ENCODE results near the gene CRISP2. TPM values are rescaled to one million over a fixed set of nuclear protein-coding genes. Genes with fewer than 3 reads are reported as not detected.
A peak's percentile ranks its signal among the peaks of the same experiment; 100 is the strongest.
"Not testable (repeated sequence)": the region's sequence is repeated elsewhere in the genome, so short reads cannot be mapped to it uniquely, and the experiment has no call there.

The CRISP2 gene, protein sequence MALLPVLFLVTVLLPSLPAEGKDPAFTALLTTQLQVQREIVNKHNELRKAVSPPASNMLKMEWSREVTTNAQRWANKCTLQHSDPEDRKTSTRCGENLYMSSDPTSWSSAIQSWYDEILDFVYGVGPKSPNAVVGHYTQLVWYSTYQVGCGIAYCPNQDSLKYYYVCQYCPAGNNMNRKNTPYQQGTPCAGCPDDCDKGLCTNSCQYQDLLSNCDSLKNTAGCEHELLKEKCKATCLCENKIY
- polyA plus RNA-seq (2013, experiment 1 of 2; ENCODE audit: insufficient read length) = not detected
- not detected for polyA plus RNA-seq (2013, experiment 2 of 2; ENCODE audit: insufficient read length)

DNA sequence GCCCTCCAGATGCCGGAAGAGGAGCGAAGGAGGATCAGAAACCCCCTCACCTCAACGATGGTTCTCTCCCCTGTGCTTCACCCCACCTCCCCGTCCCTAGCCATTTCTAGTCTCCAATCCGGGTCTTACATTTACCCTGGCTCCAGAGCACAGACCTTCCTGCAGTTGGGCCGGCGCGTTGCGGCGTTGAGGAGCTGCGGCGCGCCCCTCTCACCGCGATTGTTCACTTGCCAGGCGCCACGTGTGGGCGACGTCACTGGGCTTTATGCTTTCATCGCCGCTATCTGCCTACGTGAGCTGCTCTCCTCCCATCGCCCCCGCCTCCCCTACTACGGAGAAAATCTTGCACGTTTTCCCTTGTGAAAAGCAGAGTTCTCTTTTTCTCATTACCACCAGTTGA is at the start of gene CRISP2:
TSS of gene CRISP2 (minus strand) at position 198 of the 400 bp plus-strand sequence. CDS start 4,347 bp downstream, outside the sequence.
- DNase-seq = no peak

DNA sequence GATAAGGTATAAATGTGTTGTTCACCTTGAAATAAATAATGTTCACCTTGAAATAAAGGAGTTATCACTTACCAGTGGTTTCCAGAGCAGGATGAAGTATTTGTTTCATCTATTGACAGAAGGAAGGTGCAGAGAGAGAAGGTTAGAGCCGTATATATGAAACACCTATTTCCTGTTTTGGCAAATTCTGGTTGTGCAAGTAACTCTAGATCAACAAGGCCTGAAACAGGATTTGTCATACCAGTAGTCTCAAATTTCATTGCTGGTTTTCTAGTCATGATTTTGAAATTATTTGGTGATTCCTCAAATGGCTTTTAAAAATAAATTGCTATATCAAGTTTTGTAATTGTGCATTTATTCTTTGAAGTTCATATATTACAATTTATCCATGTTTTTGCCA is 30.9 kb upstream of the CRISP2 start, which contains the start of gene CRISP3:
TSS of gene CRISP3 (minus strand) at position 130 of the 400 bp plus-strand sequence. CDS start at position 109, 21 bp downstream.
- DNase-seq = no peak

DNA sequence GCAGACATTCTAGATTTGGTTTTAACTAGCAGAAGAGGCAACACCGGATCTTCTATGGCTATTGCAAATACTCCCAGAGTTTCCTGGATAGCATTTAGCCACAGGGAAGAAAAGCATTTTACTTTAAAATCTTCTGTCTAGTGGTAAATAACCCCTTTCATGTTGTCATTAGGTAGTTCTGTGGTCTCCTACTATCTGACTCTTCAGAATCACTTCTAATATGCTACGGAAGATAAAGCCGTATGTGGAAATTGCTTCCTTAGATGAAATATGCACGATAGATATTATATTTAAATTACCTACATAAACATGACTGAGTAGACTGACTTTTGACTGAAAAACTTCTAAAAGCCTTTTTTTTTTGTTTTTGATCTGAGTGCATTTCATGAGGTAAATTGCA is 30.1 kb upstream of the CRISP2 start:
- no peak for DNase-seq

DNA sequence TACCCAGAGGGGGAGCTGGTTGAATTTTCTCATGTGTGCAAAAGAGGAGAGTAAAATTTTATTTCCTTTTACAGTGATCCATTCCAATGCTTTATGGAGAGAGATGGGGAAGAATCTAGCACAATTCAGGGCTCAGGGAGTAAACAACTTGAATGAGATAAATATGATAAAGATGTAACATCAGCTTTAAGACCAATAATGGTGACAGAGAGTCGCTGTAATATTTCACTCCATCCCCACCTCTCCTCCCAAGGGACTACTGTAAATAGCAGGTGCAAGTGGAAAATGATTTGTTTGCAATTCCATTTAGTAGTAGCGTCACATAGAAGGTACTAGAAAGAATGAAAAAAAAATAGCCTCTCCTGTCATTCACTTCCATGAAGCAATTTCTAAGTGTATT is 26.1 kb upstream of the CRISP2 start:
- DNase-seq = no peak

DNA sequence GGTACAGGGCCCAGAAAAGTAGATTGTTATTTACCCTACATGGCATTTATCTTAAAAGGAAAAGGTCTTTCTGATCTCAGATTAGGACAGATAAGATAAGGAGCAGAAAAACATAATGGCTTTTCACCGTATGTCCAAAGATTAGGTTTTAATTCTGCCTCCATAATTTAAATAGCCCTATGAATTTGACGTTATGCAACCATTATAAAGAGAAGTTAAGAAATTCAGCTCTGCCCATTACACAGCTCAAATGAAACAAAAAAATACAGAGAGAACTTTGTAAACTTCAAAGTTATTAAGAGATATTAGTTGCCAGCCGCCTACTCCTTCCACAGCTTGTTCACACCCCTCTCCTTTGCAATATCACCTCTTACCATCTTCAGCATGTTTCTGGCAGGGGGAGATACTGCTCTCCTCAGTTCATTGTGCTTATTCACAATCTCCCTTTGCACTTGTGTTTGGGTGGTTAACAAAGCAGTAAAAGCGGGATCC is 22.7 kb upstream of the CRISP2 start:
- no peak for DNase-seq

DNA sequence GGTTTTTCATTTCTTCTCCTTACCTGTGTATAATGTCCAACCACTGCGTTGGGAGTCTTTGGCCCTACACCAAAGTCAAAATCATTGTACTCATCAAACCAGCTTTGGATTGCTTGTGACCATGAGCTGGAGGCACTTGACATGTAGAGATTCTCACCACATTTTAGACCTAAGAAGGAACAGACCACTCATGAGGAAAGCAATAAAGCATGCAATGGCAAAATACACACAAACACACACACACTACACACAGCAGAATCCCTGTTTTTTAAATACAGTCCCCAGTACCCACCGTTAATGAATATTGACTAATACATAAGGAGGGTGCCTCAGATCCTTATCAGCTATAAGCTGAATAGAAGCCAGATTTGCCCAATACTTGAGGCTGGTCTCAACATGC is 20.3 kb upstream of the CRISP2 start:
- DNase-seq = no peak

DNA sequence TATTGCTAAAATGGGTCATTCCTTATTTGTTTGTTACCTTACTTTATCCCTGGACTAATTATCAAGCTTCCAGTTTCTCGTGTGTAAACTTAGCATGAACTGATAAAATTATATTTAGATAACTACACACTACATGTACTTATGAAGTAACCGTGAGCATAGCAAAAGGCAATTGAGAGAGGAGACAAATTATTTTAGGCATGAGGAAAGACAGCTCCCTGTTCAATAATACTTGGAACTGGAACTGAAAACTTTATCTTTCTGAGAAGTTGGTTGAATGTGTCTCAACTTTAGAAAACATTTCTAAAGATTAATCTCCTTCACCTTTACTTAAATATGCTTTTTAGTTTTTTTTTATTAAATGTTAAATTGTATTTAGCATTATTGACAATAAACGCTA is 19.4 kb upstream of the CRISP2 start:
- DNase-seq = no peak

DNA sequence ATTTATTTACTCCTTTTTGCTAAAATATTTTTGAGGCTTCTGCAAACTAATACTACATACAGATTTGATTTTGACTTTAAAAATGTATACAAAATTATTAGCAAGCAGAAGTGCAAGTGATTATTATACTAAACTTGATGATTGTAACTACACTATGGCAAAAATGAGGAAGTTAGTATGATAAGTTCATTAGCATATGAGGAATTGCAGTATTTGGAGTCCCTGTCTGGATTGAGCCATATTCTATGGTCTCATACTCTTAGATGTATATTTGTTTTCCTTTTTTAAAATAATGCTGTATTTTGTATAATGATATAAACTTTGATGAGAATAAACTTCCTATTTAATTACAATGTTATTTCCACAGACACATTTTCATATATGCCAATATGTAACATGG is 16.9 kb upstream of the CRISP2 start:
- DNase-seq = no peak

DNA sequence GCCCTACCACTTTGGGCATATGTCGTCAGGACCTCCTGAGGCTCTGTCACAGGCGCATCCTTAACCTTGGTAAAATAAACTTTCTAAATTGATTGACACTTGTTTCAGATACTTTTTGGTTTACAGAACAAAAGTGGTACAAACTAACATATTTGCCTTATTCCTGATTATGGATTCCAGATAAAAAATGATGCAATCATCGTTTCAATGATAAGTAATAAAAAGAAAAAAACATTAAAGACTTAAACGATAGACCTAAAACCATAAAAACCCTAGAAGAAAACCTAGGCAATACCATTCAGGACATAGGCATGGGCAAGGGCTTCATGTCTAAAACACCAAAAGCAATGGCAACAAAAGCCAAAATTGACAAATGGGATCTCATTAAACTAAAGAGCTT is 10.6 kb upstream of the CRISP2 start:
- DNase-seq = not testable (repeated sequence)

DNA sequence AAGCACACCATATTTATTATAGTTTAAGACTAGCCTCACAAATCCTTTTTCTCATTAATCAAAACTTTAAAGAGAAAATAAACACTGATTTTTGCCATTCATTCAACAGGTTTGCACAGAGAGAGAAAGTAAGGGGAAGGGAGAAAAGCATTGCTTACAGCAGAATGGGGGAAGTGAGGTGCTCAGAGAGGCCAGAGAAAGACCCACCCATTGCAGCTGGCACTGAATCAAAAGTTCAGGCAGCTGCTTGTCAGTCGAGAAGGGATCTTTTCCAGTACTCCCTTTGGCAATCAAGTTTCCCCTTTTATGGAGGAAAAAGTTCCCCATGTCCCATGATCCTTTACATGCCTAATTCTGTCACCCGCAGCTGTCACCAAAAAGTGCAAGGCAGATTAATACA is 8.0 kb upstream of the CRISP2 start:
- DNase-seq = no peak

DNA sequence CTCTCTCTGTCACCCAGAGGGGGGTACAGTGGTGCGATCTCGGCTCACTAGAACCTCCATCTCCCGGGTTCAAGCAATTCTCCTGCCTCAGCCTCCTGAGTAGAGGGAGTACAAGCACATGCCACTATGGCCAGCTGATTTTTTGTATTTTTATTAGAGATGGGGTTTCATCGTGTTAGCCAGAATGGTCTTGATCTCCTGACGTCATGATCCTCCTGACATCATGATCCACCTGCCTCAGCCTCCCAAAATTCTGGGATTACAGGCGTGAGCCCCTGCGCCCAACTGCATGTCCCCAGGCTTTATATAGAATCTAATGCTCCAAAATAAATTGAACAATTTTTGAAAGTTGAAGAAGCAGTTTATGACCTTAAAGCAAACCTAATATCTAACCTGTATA is 7.0 kb upstream of the CRISP2 start:
- no peak for DNase-seq

DNA sequence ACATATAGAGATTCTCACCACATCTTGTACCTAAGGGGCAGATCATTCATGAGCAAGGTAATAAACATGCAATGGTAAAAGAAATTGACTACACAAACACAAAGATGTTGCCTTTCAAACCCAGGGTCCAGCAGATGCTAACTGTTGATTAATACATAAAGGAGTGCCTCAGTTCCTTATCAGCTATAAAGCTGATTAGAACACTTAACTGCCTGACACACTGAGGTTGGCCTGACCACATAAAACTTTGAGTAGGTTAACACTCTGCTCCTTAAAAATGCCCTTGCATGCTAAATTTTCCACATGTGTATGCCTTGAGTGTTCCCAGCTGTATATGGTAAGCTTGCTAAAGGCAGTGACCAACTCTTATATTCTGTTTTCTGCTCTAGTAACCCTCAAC is 14.9 kb downstream of the CRISP2 start:
- DNase-seq = no peak

DNA sequence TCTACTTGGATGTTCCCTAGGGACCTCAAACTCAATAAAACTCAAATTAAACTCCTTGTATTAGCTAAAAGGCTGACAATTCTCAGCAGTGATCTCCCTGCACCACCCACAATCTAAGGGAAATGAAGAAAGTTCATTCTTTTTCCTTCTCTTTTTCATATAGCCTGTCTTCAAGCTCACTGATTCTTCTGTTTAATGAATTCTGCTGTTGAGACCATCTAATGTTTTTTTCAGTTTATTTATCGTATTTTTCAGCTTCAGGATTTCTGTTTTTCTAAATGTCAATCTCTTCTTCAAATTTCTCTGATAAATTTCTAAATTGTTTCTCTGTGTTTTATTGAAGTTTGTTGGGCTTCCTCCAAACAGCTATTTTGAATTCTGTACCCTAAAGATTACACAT is 19.8 kb downstream of the CRISP2 start:
- DNase-seq = no peak

DNA sequence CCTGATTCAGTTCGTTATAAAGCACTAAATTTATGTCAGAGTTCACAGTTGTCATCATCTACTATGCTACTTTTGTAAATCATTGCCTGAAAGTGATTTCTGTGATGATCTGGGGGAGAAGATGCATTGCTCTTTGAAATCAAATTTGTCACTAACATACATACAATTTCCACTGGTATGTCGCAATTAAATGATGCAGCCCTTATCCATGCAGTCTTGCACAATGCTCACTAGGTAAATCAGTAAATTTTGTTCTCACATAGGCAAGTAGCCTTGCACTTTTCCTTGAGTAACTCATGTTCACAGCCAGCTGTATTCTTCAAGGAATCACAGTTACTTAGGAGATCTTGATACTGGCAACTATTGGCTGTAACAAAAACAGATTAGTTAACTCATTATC is 20.8 kb downstream of the CRISP2 start:
- no peak for DNase-seq

DNA sequence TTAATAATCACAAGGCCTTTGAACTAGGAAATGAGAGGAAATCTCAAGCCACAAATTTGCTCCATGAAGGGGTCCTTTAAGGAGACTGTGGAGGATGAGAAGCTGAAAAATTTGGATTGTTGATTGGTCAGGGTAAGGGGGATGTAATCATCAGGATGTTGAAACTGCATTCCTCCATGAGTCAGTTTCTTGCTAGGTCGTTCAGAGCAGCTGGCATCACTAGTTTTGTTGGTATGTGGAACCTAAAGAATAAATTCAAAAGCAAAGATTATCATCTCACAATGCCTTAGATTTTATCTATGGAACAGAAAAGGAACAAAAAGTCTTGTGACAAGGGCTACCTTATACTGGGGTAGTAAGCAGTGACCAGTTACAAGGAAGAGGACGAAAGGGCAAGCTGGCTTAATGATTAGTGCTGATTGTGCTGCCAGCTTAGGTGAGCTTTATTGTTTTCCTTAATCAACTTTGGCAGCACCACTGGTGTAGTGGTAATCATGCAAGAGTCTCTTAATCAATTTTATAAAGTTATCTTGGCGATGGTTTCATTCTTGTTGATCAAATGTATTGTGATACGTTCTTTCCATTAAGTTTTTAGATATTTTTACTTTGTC is 36.6 kb downstream of the CRISP2 start:
- DNase-seq = peak; percentile 60

DNA sequence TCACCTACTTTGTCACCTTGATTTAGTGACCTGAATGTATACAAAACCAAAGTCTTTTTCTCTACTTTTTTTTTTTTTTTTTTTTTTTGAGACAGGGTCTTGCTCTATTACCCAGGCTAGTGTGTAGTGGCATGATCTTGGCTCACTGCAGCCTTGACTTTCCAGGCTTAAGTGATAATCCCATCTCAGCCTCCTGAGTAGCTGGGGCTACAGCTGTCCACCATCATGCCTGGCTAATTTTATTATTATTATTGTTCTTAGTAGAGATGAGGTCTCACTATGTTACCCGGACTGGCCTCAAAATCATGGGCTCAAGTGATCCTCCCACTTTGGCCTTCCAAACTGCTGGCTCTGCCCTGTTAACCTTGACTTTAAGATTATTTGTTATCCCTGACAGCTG is 37.5 kb downstream of the CRISP2 start:
- no peak for DNase-seq

DNA sequence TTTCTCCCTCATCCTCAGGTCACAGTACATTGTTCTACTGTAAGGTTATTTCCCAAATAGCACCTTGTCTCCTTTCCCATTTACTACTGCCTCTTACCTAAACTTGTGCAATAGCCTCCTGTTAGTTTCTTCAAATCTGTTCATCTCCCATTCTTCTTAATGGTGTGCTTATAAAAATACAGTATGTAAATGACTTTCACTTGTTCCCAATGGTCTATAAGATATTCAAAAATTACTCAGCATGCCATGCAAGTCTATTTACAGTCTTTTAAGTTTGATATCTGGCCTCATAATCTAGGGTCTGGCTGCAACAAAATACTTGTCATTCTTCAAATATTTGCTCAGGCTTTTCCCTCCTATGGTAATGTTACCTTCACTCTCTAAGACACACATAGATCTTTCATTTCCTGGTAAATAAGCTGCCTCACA is 45.2 kb downstream of the CRISP2 start:
- DNase-seq = no peak

DNA sequence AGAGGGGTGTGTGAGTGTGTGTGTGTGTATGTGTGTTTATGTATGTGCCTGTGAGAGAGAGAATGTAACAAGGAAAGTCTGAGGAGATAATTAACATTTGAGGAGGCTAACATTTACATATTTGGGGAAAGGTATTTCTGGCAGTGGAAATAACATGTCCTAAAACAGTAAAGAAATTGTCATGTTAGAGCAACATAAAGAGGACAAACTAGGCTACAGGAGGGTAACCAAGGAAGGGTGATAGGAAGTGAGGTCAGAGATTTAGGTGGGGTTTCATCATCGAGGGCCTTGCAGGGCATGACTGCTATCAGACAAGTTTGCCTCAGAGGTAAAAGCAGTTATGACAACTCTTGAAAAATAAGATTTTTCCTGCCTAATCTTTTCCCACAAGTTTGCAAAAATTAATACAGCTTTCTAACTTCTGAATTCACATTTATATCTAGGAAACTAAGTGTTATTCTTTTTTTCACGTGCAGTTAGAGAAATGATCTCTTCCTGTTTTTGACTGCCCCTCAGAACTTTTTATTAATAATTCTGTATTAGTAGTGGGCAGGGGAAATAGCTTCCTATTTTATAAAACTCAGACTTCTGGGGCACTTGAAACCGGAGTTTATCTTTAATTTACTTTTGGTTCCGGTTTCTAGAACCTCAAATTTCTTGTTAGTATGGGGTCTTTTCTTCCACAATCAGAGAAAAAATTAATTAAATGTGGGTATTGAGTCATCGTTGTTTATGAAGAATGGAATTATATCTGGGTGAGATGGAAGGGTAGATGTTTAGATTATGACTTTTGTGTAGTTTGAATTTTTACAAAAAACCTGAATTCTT is 46.2 kb downstream of the CRISP2 start:
- DNase-seq = no peak

DNA sequence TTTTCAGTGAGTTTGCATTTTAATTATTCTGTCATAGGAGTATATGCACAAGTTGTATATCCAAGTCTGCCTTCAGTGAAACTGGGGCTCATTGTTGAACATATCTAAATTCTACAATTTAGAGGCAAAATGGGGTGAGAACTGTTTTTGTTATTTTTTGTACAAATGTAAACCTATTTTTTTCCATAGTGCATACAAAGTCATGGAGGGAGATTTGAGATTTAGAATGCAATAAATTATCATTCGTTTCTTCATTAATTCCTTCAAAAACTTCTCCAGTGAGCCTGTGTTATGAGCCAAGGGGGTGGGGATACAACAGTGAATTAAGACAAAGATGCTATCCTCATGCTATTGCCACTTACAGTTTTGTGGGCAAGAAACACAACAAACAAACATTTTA is 46.9 kb downstream of the CRISP2 start:
- DNase-seq = no peak

DNA sequence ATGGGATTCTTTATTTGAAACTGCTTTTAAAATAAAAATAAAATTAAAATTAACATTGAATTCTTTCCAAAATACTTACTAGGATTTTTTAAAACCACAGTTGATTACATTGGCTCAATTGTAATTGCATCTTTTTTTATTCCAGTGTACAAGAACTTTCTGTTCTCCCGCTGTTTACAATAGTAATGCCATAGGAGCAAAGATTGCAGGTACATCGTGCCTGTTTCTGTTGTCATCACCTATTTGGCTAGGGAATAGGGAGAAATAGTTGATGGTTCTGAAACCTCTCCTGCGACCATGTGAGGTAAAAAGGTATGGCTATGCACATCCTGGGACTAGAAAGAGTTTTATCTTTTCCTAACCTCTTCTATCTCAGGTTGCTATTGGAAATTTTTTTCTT is 48.5 kb downstream of the CRISP2 start:
- DNase-seq = no peak

DNA sequence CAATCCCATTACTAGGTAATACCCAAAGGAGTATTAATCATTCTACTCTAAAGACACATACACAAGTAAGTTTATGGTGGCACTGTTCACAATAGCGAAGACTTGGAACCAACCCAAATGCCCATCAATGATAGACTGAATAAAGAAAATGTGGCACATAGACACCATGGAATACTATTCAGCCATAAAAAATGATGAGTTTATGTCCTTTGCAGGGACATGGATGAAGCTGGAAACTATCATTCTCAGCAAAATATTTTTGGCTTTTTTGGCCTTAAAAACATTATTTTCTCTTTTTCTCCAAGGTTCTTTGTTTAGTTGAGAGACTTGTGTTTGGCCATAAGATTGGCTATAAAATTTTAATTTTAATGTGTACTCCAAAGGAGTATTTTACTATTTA is 49.3 kb downstream of the CRISP2 start:
- DNase-seq = not testable (repeated sequence)

DNA sequence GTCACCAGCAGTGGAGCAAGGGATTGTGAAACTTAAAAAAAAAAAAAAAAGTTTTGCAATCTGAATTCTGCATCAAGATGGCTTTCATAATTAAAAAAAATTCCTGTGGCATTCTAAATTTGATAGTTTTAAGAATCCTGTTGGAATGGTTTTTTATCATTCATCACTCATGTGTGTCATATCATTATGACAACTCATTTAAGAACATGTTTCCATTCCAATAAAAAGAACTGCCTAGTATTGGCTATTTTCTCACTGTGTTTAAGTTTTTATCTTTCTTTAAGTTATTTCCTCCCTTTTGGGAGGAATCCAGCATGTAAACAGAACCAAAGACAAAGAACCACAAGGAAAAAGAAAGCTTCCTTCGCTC is 50.5 kb downstream of the CRISP2 start:
- DNase-seq = no peak

DNA sequence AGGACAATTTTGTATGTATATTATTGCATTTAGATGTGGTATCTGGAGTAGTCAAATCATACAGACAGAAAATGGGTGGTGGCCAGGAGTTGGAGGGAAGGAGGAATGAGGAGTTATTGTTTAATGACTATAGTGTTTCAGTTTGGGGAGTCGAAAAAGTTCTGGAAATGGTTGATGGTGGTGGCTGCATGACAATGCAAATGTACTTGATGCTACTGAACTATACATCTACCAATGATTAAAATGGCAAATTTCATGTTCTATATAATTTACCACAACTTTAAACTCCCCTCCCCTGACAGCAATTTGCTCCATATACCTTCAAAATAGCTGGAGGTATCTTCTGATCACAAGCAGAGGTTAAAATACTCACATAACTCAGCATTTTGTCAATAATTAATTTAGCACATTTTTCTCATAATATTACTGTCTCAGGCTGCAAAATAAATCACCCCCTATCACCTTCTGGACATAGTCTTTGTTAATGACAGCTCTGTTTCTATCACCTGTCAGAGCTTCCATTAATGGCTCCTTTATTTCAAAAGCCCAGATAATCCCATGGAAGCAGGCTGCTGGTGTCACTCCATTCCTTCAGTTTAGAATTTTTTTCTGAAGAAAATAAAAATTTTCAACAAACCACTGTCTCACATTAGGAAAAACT is 51.0 kb downstream of the CRISP2 start:
- DNase-seq = no peak

All from fibroblast of skin of abdomen (primary cell).